ENCODE data around the gene EFHD2. TPM values are rescaled to one million over a fixed set of nuclear protein-coding genes. Genes with fewer than 3 reads are reported as not detected.

EFHD2 gene
- polyA plus RNA-seq, 1 experiment = 24.0 TPM

DNA sequence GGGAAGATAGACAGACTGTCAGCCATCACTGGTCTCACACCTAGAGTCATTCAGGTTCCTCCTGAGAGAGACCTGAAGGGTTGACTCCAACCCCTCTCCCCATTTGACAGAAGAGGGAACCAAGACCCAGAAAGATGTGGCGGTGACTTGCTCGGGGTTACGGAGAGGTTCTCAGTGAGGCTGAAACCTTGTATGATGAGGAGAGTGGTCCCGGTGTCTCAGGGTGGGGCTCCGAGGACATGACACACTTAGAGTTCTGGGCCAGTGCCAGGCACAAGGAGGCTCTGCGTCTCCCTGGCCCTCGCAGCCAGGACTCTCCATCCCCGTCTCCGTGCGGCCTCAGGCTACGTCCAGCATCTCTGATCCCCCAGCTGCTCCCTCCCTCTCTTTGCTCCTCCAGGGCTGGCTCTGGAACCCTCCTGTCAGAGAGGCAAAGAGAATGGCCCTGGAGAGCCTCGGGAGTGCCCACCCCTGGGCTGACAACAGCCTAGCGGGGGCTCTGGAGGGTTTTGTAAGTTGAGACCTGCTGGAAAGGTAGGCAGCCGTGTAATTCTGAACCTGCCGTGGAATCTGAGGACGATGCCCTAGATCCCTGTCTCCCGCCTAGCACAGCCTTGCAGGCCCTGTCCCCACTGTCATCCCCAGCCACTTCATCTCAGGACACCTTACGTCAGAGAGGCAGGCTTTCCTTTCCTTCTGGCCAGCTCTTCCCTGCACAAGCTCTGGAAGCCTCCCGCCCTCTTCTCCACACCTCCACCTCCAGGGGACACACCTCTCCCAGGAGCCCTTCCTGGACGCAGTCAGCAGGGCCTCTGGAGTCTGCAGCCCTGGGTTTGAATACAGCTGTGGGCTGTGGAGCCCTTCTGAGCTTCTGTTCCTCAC is 4.1 kb downstream of the EFHD2 start:
- DNase-seq (ENCODE audit: low read depth) = no peak
- TF ChIP-seq, protein P1, sequence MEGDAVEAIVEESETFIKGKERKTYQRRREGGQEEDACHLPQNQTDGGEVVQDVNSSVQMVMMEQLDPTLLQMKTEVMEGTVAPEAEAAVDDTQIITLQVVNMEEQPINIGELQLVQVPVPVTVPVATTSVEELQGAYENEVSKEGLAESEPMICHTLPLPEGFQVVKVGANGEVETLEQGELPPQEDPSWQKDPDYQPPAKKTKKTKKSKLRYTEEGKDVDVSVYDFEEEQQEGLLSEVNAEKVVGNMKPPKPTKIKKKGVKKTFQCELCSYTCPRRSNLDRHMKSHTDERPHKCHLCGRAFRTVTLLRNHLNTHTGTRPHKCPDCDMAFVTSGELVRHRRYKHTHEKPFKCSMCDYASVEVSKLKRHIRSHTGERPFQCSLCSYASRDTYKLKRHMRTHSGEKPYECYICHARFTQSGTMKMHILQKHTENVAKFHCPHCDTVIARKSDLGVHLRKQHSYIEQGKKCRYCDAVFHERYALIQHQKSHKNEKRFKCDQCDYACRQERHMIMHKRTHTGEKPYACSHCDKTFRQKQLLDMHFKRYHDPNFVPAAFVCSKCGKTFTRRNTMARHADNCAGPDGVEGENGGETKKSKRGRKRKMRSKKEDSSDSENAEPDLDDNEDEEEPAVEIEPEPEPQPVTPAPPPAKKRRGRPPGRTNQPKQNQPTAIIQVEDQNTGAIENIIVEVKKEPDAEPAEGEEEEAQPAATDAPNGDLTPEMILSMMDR (IDR thresholded peaks at IDR 0.05; ENCODE audit: insufficient read depth, low read depth, low read length) = no peak
- H3K27me3 ChIP-seq (ENCODE audit: control insufficient read depth, insufficient read depth, low read length) = no peaks in the 10 kb centered on the region
- CTCF ChIA-PET = interaction anchor here (1.0 to 2.0 kb wide), 3 partner anchors 17 to 90 kb away, joined by 3 to 5 read pairs (median 3); no protein-coding TSS in a partner anchor
- no peak overlapping the region for H3K4me3 ChIP-seq (ENCODE audit: low read depth, low read length)
- H3K36me3 ChIP-seq (ENCODE audit: control insufficient read depth, insufficient read depth, low read length) = no peaks in the 10 kb centered on the region; the same call in 1 of the 2 replicates
- POLR2A ChIA-PET = no interaction called here

DNA sequence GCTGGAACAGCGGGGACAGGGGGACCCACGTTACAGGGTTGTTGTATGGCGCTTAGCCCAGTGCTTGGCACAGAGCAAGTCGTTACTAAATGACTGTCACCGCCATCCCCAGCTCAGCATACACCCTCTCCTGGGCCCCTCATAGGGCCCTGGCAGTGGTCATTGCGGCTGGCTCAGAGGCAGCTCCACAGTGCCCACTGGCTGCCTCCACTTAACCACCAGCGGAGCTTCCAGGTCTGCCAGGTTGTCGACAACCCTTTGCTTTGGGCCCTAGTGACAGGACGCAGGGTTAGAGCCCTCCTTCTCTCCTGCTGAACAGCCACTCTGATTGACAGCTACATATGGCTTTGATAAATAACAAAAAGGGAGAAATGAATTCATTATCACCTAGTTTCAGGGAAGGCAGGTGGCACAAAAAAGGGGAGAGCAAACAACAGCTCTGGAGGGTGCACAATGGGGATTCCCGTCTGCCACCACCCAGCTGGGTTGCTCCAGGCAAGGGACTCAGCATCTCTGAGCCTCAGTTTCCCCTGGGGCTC is 4.8 kb downstream of the EFHD2 start:
- TF ChIP-seq, protein P1 (IDR thresholded peaks at IDR 0.05; ENCODE audit: insufficient read depth, low read depth, low read length) = no peak
- POLR2A ChIA-PET = no interaction called here

DNA sequence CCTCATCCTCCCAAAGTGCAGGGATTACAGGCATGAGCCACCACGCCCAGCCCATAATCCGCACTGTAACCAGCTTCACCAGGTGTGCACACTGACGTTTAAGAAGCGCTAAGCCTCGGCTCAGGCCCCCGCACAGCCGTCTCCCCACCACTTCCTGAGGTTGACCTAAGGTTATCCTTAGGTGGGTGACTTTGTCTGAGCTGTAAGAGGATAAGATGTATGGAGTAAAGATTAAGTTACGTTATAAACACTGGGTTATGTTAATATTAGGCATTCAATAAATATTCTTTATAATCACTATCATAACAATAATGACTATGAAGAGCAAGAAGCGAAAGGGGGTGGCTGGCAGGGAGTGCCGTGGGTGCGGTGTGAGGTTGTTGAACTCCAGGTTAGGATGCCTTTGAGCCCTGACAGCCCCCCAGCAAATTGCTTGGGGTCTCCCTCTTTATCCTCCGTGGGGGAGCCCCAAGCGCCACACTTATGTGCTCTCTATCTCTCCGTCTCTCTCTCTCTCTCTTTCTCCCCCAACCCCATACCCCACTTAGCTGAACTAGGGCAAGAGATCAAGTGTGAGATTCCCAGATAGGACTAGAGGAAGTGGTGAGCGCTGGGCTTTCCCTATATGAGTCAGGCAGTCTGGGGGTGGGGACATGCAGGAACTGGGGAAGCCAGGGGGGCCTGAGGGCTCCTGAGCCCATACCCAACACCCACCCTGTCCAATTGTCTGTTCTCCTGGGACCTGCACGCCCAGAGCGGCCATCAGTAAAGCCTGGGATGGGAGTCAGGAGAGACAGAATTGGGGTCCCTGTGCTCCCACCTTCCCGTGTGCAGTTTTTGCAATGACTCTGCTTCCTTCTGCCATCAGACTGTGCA is 7.6 kb downstream of the EFHD2 start:
- Histone ChIP-seq H3K36me3 (ENCODE audit: control insufficient read depth, insufficient read depth, low read length) (no peaks in the 10 kb centered on the region; the same call in none of the 2 replicates), H3K27me3 (ENCODE audit: control insufficient read depth, insufficient read depth, low read length) (no peaks in the 10 kb centered on the region), H3K4me3 (ENCODE audit: low read depth, low read length) (no peak overlapping the region)
- TF ChIP-seq, protein P1 (IDR thresholded peaks at IDR 0.05; ENCODE audit: insufficient read depth, low read depth, low read length) = no peak
- no peak for DNase-seq (ENCODE audit: low read depth)
- CTCF ChIA-PET = interaction anchor here (1.2 to 1.7 kb wide), 4 partner anchors 13 to 94 kb away, joined by 3 to 7 read pairs (median 4); no protein-coding TSS in a partner anchor
- POLR2A ChIA-PET = interaction anchor here (0.7 kb wide), 1 partner anchor 22 kb away, joined by 4 read pairs; no protein-coding TSS in a partner anchor

More for the DNA sequence above, 4.8 kb downstream of the EFHD2 start:
- Histone ChIP-seq H3K4me3 (ENCODE audit: low read depth, low read length) (no peak overlapping the region), H3K36me3 (ENCODE audit: control insufficient read depth, insufficient read depth, low read length) (no peaks in the 10 kb centered on the region; the same call in 1 of the 2 replicates), H3K27me3 (ENCODE audit: control insufficient read depth, insufficient read depth, low read length) (no peaks in the 10 kb centered on the region)
- CTCF ChIA-PET = interaction anchor here (1.0 to 2.0 kb wide), 4 partner anchors 16 to 91 kb away, joined by 3 to 5 read pairs (median 4); no protein-coding TSS in a partner anchor
- DNase-seq (ENCODE audit: low read depth) = no peak

DNA sequence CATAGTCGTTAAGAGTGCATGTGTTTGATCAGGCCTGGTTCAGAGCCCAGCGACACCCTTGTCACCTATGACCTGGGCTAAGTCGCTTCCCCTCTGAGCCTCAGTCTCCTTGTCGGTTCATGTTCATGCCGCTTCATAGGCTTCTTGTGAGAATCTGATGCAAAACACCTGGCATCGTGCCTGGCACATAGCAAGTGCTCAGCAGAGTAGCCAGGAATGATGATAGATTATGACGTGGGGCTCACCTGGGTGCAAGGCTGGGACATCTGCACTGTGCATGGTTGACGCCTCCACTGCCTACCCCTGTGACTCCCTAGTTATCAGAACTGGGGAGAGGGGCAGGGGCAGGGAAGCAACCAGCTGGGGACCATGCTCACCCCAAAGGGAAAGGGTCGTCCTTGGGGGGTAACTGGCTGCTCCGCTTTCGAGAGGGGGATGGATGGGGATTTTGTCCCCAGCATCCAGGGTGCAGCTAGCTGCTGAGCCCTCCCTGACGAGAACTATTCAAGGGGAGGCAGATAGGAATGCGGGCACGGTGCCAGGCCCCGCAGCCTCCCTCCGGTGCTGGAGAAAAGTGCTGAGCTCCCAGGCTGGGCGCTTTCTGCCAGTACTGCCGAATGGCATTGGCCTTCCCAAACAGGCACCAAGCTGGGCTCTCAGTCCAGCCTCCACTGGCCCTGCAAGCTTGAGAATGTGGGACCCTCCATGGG is 9.3 kb downstream of the EFHD2 start:
- no peak for DNase-seq (ENCODE audit: low read depth)
- no peaks in the 10 kb centered on the region; the same call in 1 of the 2 replicates for H3K36me3 ChIP-seq (ENCODE audit: control insufficient read depth, insufficient read depth, low read length)
- H3K4me3 ChIP-seq (ENCODE audit: low read depth, low read length) = no peak overlapping the region
- TF ChIP-seq, protein P1 (IDR thresholded peaks at IDR 0.05; ENCODE audit: insufficient read depth, low read depth, low read length) = no peak
- no peaks in the 10 kb centered on the region for H3K27me3 ChIP-seq (ENCODE audit: control insufficient read depth, insufficient read depth, low read length)
- ChIA-PET POLR2A (no interaction called here), CTCF (interaction anchor here (1.7 to 4.9 kb wide), 3 partner anchors 12 to 96 kb away, joined by 5 to 36 read pairs (median 8); no protein-coding TSS in a partner anchor)

Data from BJ (cell line).